ENCODE data around the gene ARHGEF18.

ARHGEF18 gene

DNA sequence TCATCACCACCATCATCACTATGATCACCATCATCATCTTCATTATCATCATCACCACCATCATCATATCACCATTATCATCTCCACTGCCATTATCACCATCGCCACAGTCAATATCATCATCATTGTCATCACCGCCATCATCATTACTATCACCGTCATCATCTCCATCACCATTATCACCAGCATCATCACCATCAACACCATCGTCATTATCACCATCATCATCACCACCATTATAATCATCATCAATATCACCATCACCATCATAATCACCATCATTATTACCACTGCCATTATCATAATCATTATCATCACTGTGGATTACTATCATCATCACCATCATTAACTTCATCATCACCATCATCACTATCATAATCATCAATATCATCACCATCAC is 17.3 kb upstream of the ARHGEF18 start:
- CTCF ChIA-PET = no interaction called here
- H3K4me1 ChIP-seq (ENCODE audit: control insufficient read depth, insufficient read depth, low read length) = no peaks in the 10 kb centered on the region

More for the DNA sequence above, 17.3 kb upstream of the ARHGEF18 start:
- Histone ChIP-seq H3K9me3 (ENCODE audit: control insufficient read depth, insufficient read depth, low read depth, low read length) (no peaks in the 10 kb centered on the region), H3K4me3 (ENCODE audit: low read depth, low read length) (no peak overlapping the region), H3K27ac (ENCODE audit: extremely low read depth, low read depth, low read length) (no peak overlapping the region), H3K36me3 (ENCODE audit: control insufficient read depth in 2 of 2, insufficient read depth in 1 of 2, low read length in 2 of 2) (no peaks in the 10 kb centered on the region)
- TF ChIP-seq, protein P1, sequence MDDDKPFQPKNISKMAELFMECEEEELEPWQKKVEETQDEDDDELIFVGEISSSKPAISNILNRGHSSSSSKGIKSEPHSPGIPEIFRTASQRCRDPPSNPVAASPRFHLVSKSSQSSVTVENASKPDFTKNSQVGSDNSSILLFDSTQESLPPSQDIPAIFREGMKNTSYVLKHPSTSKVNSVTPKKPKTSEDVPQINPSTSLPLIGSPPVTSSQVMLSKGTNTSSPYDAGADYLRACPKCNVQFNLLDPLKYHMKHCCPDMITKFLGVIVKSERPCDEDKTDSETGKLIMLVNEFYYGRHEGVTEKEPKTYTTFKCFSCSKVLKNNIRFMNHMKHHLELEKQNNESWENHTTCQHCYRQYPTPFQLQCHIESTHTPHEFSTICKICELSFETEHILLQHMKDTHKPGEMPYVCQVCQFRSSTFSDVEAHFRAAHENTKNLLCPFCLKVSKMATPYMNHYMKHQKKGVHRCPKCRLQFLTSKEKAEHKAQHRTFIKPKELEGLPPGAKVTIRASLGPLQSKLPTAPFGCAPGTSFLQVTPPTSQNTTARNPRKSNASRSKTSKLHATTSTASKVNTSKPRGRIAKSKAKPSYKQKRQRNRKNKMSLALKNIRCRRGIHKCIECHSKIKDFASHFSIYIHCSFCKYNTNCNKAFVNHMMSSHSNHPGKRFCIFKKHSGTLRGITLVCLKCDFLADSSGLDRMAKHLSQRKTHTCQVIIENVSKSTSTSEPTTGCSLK (tag by site-specific recombination; IDR thresholded peaks at IDR 0.05) = peak; percentile 94; the same call in 1 of the 2 replicates
- TF ChIP-seq ZNF776 (tag by site-specific recombination; IDR thresholded peaks at IDR 0.05; ENCODE audit: borderline replicate concordance) (0 out of 2 replicates have a peak, but pooled peaks have one; percentile 9), KLF7 (tag by site-specific recombination; IDR thresholded peaks at IDR 0.05; ENCODE audit: borderline replicate concordance) (no peak), ZNF514 (tag by site-specific recombination; IDR thresholded peaks at IDR 0.05) (no peak), ATF2 (tag by site-specific recombination; IDR thresholded peaks at IDR 0.05; ENCODE audit: low read depth) (peak; percentile 34; the same call in 1 of the 2 replicates), ZNF202 (tag by site-specific recombination; IDR thresholded peaks at IDR 0.05; ENCODE audit: borderline replicate concordance) (no peak), ZNF148 (tag by site-specific recombination; IDR thresholded peaks at IDR 0.05; ENCODE audit: borderline replicate concordance) (0 out of 2 replicates have a peak, but pooled peaks have one; percentile 30), ZNF777 (tag by site-specific recombination; IDR thresholded peaks at IDR 0.05; ENCODE audit: borderline replicate concordance) (0 out of 2 replicates have a peak, but pooled peaks have one; percentile 14), ZNF311 (tag by site-specific recombination; IDR thresholded peaks at IDR 0.05; ENCODE audit: borderline replicate concordance) (peak; percentile 78; the same call in 1 of the 2 replicates), ZNF112 (tag by site-specific recombination; IDR thresholded peaks at IDR 0.05) (no peak), ZNF658 (tag by site-specific recombination; IDR thresholded peaks at IDR 0.05) (0 out of 2 replicates have a peak, but pooled peaks have one; percentile 64), ZNF274 (IDR thresholded peaks at IDR 0.05; ENCODE audit: low read length) (no peak), ZNF274 (tag by site-specific recombination; IDR thresholded peaks at IDR 0.05; ENCODE audit: borderline replicate concordance) (peak; percentile 56; the same call in 1 of the 2 replicates)
- TF ChIP-seq, protein P2, sequence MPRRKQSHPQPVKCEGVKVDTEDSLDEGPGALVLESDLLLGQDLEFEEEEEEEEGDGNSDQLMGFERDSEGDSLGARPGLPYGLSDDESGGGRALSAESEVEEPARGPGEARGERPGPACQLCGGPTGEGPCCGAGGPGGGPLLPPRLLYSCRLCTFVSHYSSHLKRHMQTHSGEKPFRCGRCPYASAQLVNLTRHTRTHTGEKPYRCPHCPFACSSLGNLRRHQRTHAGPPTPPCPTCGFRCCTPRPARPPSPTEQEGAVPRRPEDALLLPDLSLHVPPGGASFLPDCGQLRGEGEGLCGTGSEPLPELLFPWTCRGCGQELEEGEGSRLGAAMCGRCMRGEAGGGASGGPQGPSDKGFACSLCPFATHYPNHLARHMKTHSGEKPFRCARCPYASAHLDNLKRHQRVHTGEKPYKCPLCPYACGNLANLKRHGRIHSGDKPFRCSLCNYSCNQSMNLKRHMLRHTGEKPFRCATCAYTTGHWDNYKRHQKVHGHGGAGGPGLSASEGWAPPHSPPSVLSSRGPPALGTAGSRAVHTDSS (tag by site-specific recombination; IDR thresholded peaks at IDR 0.05) = peak; percentile 93
- POLR2A ChIA-PET = no interaction called here

Data from HEK293 (cell line).